AML-193 (cell line): ENCODE data around the gene SPRED2.

Experiments
- DNase-seq, 2 experiments: peaks; one replicate each; lab custom pipeline; 2025; lab: John Stamatoyannopoulos, UW

SPRED2 gene

GRCh38 chr2:65309699-65310098 lies 122.7 kb downstream of the SPRED2 start:
- no peak for DNase-seq

GRCh38 chr2:65305934-65306333 lies 126.5 kb downstream of the SPRED2 start:
- DNase-seq, result no peak

- DNase-seq, result no peak
Observed at GRCh38 chr2:65300761-65301711, 131.4 kb downstream of the SPRED2 start.

- DNase-seq, result no peak
Observed at GRCh38 chr2:65300134-65300760, 132.2 kb downstream of the SPRED2 start.

GRCh38 chr2:65299246-65299645 lies 133.2 kb downstream of the SPRED2 start:
- DNase-seq, result no peak

- no peak for DNase-seq
Observed at GRCh38 chr2:65298089-65298488, 134.3 kb downstream of the SPRED2 start.

GRCh38 chr2:65297544-65297943 lies 134.9 kb downstream of the SPRED2 start:
- DNase-seq, result no peak

GRCh38 chr2:65296971-65297370 lies 135.4 kb downstream of the SPRED2 start:
- no peak for DNase-seq

- DNase-seq, result no peak
Observed at GRCh38 chr2:65294701-65295100, 137.7 kb downstream of the SPRED2 start.

- no peak for DNase-seq
Observed at GRCh38 chr2:65294136-65294535, 138.3 kb downstream of the SPRED2 start.

- no peak for DNase-seq
Observed at GRCh38 chr2:65293376-65293775, 139.0 kb downstream of the SPRED2 start.

- DNase-seq, result no peak
Observed at GRCh38 chr2:65292461-65293011, 139.9 kb downstream of the SPRED2 start.

GRCh38 chr2:65292106-65292400 lies 140.3 kb downstream of the SPRED2 start:
- DNase-seq, result no peak

- no peak for DNase-seq
Observed at GRCh38 chr2:65291216-65292105, 140.9 kb downstream of the SPRED2 start.

GRCh38 chr2:65287364-65287763 lies 145.0 kb downstream of the SPRED2 start:
- no peak for DNase-seq

GRCh38 chr2:65282477-65283053 lies 149.8 kb downstream of the SPRED2 start:
- DNase-seq, result no peak

GRCh38 chr2:65281627-65282351 lies 150.6 kb downstream of the SPRED2 start:
- no peak for DNase-seq

GRCh38 chr2:65279756-65280155 lies 152.6 kb downstream of the SPRED2 start:
- DNase-seq, result no peak

GRCh38 chr2:65278531-65278981 lies 153.8 kb downstream of the SPRED2 start:
- peak in 1 of 2 experiments; percentile 14 for DNase-seq

- no peak for DNase-seq
Observed at GRCh38 chr2:65277791-65278483, 154.5 kb downstream of the SPRED2 start.
